ENCODE data around the gene PFDN4.
"Not testable (repeated sequence)": the region's sequence is repeated elsewhere in the genome, so short reads cannot be mapped to it uniquely, and the experiment has no call there.

DNA sequence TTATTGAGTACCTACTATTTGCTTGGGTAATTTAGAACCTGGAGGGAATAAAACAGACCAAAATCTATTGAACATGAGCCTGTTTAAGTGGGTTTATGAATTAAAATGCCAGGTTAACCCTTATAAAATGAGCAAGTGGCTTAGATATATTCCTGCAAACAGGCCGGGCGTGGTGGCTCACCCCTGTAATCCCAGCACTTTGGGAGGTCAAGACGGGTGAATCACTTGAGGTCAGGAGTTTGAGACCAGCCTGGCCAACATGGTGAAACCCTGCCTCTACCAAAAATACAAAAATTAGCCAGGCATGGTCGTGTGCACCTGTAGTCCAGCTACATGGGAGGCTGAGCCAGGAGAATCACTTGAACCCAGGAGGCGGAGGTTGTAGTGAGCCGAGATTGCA is 57.9 kb downstream of the PFDN4 start:
- not testable (repeated sequence) for TF ChIP-seq CTCF (conservative IDR thresholded peaks at IDR 0.05; ENCODE audit: low read depth, low read length); ELK1 (IDR thresholded peaks at IDR 0.05; ENCODE audit: borderline replicate concordance, low read depth, low read length); MAZ (IDR thresholded peaks at IDR 0.05; ENCODE audit: borderline replicate concordance, low read depth, low read length); RAD21 (IDR thresholded peaks at IDR 0.05; ENCODE audit: low read length); BHLHE40 (IDR thresholded peaks at IDR 0.05; ENCODE audit: low read depth, low read length); FOS (IDR thresholded peaks at IDR 0.05; ENCODE audit: low read depth, low read length); USF2 (IDR thresholded peaks at IDR 0.05; ENCODE audit: low read depth, low read length); NFE2L2 (IDR thresholded peaks at IDR 0.05; ENCODE audit: low read depth, low read length); POLR2A (IDR thresholded peaks at IDR 0.05; ENCODE audit: low read depth, low read length)
